Stimulated activated CD8-positive, alpha-beta memory T cell treated with anti-CD3 and anti-CD28 coated beads, Interleukin-12 subunit alpha, Interleukin-12 subunit beta, amount 100 ng/mL, for 4 hours (primary cell): ENCODE results near the gene RNF157.
A peak's percentile ranks its signal among the peaks of the same experiment; 100 is the strongest.
"Not testable (repeated sequence)": the region's sequence is repeated elsewhere in the genome, so short reads cannot be mapped to it uniquely, and the experiment has no call there.

ENCODE experiments used
- DNase-seq: peaks from one replicate; pipeline ENCODE4 v3.0.0-alpha.2; 2020; ENCODE audit warnings: low read depth

Gene RNF157

DNA sequence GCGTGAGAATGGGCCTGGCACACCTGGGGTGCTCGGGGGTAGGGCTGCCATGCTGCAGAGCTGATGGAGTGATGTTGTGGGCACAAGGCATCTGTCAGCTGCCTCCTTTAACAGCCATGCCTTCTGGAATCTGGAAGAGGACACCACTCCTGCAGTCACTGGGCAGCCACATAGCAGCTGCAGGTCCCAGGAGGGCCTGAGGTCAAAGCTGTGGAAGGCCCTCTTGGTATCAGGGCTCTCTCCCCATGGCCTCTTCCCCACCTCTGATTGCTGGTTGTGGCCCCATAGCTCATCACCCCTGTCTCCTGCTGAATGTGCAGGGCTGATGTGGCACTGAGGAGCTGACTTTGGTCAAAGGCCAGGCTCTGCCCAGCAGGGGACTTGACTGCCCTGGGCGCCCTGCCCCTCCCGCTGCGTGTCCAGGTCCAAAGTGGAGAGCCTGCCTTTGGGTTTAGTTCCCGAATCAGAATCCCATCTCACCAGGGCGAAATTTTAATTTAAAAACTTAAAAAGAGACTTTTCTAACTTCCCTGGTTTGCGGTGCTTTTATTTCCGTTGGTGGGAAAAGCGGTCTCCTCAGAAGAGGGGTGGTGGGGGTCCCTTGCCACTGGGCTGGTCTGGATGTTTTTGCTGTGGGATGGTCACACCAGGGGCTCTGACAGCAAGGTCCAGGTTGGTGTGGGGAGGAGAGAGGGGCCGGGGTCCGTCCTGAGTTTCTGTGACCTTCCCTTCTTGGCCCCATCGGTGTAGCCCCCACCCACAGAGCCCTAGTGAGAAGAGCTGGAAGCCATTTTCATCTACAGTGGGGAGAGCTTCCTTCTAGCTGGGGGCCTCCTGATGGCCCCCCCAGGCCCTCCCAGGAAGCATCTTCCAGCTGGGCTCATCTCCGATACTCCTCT lies 30.7 kb upstream of the RNF157 start:
- no peak for DNase-seq

DNA sequence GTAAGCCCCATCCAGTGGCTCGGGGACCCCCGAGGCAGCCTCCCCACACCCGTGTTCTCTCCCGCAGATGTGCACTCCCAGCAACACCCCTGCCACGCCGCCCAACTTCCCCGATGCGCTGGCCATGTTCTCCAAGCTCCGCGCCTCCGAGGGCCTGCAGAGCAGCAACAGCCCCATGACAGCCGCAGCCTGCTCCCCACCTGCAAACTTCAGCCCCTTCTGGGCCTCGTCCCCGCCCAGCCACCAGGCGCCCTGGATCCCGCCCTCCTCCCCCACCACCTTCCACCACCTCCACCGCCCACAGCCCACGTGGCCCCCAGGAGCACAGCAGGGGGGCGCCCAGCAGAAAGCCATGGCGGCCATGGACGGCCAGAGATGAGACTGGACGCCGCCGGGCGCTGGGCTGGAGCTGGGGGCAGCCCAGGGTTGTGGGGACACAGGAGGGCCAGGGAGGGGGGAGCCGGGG lies 29.9 kb upstream of the RNF157 start:
- DNase-seq, result no peak

DNA sequence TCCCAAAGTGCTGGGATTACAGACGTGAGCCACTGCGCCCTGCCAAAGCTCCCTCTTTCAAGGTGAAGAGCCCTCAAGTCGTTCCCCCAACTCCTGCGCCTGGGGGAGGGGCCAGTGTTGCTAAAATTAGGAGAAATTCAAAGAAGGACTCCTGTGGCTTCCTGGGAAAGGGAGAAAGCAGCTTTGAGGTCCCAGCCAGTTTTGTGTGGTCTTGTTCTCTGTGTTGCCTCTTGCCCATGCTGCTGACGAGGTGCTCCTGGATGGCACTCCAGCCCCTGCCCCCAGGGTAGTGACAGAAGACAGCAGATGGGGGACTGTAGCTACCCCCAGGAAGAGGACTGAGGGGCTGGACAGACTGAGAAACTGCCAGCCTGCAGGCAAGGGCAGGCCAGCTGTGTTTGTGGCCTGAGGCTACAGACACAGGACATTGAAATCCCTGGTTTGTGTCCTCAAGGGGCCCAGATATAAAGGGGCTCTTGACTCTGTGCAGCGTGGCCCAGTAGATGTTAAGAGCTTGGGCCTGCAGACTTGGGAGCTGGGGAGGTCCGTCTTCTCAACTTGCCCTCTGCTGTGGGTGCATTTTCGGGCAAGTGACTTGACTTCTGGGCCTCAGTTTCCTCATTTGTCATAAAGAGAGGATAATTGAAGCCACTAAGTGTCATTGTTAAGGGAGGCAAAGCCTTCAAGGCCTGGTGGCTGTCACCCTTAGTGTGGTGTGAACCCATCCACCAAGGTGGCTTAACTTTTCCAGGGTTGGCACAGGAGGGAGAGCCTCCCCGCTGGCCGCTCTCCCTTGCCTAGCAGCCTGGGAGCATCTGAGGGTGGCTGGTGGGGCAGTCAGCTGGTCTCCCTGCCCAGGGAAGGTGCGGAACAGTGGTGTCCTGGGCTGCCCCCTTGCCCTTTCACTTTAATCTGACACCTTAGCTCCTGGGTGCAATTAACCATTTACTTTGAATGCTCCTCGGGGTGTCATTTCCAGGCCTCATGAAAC lies 29.0 kb upstream of the RNF157 start:
- DNase-seq, result no peak

DNA sequence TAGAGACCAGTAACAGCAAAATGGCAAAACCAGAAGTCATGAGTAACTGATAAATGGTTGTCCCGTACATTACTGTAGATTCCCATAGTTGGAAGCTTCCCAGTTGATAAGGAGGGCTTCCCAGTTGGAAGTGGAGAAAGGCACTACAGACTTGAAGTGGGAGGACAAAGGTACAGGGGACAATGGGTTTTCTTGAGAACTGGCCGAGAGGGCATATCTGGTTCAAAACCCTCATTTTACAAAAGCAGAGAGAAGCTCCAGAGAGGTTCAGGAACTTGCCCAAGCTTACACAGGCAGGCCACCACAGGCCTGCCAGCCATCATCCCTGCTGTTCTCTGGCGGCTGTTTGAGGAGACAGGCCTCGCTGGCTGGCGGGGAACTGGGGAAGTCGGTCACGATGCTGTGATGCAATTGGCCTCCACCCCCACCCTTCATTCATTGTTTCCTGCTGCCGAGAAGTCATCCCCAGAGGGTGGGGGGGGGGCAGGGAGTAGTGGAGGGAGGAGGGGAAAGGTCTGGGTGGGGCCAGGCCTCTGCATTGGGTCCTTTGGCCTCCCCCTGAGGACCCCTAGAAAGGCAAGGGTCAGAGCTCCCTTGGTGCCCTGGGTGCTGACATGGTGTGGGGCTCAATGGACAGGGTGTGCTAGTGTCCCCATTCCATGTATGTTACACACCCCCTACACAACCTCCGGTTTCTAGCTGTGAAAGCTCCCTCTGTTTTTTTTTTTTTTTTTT lies 27.9 kb upstream of the RNF157 start:
- DNase-seq, result peak; percentile 66

DNA sequence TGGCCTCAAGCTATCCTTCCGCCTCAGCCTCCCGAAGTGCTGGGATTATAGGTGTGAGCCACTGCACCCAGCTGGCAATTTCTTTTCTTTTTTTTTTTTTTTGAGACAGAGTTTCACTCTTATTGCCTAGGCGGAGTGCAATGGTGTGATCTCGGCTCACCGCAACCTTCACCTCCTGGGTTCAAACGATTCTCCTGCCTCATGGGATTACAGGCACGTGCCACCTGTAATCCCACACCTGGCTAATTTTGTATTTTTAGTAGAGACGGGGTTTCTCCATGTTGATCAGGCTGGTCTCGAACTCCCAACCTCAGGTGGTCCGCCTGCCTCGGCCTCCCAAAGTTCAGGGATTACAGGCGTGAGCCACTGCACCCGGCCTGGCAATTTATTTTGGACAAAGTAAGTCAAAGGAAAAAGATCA lies 27.3 kb upstream of the RNF157 start:
- not testable (repeated sequence) for DNase-seq

DNA sequence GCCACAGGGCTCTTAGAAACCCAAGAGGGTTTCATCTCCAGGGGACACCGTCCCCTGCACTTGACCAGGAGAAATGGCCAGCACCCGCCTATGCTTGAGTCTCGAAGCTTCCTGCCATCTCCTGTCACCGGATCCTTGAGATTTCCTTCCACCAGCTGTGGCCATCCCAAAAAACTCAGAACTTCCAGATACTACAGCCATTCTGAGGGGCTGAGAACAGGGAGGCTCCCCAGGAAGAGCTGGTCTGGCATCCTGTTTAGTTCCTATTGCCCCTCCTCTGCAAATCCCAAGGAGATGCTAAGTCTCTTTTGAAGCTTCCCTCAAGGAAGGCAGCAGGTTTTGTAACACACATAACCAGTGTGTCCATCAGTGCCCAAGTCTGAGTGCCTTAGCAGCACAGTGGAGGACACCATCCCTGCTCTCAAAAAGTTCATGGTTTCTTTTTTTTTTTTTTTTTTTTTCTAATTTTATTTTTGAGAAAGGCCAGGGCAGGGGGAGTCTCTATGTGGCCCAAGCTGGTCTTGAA lies 26.8 kb upstream of the RNF157 start:
- DNase-seq, result no peak

DNA sequence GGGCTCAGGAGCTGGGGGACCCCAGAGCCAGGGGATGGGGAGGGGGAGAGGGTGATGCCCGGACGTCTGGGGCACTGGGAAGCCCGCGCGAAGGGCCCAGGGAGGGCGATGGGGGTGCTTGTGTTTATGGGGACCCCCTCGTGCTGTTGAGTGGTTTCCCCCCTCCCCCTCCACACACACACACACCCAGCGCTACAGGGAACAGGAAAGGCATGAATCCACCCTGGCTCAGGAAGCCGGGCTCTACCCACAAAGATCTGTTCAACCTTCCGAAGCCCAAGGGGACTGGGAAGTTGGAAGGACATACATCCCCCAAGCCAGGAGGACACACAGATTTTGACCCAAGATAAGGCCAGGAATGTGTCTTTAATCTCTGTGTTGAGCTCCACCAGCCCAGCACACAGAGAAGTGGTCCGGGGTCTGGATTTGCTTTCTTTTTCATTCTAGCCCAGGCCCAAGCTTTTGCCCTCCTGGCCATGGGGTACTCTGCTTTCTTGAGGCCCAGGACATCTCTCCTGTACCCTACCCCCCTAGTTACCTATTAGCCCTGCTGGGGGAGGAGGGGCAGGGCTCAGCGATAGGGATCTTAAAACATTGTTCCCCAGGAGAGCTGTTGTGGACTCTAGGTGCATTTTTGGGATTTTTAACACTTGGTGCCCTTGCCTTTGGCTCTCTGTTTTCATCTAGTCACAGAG lies 26.1 kb upstream of the RNF157 start:
- no peak for DNase-seq

DNA sequence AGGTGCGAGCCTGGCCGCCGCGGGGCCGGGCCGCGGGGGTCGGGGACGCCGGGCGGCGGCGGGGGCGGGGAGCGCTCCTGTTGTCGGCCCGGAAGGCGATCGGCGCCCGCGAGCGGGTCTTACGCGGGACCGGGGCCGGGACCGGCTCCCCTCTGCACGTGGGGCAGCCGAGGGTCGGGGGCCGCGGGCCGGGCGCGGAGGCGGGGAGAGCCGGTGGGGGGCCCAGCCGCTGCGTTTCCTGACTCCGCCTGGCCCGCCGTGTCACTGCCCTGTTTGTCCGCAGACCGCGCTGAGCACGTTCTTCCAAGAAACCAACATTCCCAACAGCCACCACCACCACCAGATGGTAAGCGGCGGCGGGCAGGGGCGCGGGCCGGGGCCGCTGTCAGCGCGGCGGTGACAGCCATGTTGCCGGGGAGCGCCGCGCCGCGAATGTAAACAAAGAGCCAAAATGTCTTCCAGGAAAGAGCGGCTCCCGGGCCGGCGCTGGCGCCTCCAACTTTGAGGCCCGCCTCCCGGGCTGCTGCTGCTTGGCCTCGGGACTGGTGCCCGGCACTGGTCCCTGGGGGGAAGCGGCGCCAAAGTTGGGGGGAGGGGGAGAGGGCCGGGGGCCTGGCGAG lies 25.4 kb upstream of the RNF157 start:
- no peak for DNase-seq

DNA sequence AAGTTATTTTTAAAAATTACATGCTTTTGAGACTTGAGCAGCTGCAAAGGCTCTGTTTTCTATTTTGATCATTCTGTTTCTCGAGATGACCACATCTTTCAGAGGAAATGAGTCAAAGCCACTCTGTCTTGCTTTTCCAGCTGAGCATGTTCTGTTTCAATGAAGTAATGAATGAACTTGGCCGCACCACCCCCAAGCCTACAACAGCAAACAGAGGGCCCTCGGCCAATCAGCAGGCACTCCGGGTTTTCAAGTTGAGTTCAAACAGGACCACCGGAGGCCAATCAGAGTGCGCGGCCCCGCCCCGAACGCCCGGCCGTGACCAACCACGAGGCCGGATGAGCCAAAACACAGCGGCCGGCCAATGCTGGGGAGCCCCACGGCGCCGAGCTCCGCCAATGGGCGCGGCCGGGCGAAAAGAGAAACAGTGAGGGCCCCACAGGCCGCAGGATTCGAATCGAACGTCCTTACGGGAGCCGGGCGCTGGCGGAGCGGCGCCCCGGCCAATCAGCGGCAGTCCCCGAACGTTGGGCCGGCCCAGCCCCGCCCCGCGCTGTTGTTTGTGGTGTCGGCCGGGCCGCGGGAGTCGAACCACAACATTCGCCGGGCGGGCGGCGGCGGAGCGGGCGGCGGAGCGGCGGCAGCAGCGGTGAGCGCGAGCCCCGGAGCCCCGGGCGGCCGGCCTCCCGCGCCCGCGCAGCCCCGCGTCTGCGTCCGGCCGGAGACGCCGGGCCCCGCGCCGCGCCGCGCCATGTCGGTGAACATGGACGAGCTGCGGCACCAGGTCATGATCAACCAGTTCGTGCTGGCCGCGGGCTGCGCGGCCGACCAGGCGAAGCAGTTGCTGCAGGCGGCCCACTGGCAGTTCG lies 24.7 kb upstream of the RNF157 start, which contains the start of gene UBALD2:
UBALD2 (plus strand) TSS at position 594 of the 869 bp plus-strand sequence; CDS start at position 752, 158 bp downstream.
- peak; percentile 98 for DNase-seq

DNA sequence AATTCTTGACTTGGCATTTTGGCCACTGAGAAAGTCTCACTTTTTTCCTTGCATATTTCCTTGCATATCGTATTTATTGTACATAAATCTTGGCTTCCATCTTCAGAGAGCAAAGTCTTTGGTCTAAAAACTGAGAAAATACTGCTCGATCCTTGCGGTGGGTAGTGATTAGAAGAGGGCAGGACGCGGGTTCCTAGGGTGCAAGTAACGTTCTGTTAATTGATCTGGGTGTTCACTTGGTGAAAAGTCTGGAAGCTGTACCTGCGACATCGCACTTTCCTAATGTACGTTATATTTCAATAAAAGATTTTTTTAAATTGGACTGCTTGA lies 24.1 kb upstream of the RNF157 start:
- no peak for DNase-seq

DNA sequence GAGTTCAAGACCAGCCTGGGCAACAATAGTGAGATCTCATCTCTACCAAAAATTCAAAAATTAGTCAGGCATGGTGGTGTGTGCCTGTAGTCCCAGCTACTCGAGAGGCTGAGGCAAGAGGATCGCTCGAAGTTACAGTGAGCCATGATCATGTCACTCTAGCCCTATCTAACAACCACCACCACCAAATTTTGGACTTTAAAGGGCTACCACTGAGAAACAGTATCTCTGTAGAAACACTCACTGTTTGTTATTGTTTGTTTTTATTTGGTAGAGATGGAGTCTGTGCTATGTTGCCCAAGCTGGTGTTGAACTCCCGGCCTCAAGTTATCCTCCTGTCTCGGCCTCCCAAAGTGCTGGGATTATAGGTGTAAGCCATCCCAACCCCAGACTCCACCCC lies 23.6 kb upstream of the RNF157 start:
- DNase-seq, result no peak

DNA sequence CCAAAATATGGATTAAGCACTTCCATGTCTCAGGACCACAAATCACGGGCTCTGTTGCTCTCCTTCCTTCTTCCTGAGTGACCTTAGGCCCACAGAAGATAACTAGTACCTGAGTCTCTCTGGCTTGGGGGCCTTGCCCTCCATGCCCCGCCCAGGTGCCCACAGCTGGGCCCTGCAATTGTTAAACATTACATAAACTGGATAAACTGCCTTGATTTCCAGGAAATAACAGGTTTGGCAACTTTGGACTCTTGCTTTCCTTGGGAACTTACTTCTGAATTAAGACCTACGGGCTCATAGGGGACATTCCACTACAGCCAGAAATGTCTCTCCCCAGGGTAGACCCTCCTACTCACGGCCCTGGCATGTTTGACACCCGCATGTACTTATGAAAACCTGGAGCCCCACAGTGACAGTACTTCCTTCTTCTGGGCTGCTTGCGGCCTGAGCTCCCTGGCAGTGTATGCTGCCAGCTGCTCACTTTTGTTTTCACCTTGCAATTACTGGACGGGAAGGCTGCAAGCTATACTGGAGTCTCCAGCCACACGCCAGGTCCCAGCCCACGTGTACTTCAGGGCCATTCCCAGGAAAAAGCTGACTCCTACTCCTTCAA lies 22.5 kb upstream of the RNF157 start:
- DNase-seq, result no peak

DNA sequence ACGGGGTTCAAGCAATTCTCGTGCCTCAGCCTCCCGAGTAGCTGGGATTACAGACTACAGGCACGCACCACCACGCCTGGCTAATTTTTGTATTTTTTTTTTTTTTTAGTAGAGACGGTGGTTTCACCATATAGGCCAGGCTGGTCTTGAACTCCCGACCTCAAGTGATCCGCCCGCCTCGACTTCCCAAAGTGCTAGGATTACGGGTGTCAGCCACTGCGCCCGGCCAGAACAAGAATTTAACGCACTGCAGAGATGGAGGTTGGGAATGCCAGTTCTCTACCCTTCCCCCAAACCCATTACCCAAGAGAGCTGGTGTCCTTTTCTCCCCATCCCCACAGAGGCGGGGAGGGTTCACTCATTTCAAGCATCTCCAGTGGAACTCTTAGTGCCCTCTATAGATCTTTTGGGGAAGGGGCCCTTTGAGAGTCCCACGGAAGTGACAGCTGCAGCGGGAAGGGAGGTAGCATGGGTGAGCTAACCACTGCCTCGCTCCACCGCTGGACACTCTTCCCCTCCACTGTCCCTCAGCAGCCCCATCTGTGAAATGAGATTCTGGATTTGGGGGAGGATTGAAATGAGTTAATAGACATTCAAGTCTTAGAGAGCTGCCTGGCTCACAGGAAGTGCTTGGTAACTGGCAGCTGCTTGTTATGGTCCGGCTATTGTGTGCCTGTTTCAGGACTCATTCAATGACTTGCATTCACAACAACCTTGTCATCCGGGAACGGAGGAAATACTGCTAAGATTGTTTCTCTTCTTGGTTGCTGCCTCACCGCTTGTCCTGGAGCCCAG lies 21.3 kb upstream of the RNF157 start:
- DNase-seq, result no peak

DNA sequence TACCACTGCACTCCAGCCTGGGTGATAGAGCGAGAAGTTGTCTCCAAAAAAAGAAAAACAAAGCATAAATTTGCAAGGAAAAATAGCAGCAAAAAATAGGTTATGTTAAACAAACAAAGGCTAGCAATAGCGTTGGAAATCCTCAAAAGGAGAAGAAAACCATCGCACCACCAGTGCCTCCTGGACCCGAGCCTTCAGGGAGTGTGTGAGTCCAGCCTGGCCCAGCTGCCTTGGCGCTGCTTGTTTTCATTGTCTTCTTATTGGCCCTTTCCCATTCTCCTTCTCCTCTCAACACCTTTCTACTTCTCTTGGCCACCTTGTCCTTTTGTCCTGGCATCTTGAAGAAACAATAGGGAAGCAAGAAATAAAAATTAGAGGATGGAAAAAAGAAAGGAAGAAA lies 20.4 kb upstream of the RNF157 start:
- no peak for DNase-seq

DNA sequence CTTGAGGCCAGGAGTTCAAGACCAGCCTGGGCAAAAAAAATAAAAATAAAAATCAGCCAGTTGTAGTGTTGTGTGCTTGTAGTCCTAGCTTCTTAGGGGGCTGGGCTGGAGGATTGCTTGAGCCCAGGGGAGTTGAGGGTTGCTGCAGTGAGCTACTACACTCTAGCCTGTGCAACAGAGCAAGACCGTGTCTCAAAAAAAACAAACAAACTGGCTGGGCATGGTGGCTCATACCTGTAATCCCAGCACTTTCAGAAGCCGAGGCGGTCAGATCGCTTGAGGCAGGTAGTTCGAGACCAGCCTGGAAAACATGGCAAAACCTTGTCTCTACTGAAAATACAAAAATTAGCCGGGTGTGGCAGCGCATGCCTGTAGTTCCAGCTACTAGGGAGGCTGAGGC lies 19.9 kb upstream of the RNF157 start:
- no peak for DNase-seq

DNA sequence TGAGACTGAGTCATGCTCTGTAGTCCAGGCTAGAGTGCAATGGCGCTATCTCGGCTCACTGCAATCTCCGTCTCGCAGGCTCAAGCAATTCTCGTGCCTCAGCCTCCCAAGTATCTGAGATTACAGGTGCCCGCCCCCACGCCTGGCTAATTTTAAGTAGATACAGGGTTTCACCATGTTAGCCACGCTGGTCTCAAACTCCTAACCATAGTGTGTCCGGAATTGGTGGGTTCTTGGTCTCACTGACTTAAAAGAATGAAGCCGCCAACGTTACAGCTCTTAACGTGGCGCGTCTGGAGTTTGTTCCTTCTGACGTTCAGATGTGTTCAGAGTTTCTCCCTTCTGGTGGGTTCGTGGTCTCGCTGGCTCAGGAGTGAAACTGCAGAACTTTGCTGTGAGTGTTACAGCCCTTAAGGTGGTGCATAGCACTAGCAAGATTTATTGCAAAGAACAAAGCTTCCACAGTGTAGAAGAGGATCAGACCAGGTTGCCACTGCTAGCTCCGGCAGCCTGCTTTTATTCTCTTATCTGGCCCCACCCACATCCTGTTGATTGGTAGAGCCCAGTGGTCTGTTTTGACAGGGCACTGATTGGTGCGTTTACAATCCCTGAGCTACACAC lies 16.2 kb upstream of the RNF157 start:
- DNase-seq, result not testable (repeated sequence)

DNA sequence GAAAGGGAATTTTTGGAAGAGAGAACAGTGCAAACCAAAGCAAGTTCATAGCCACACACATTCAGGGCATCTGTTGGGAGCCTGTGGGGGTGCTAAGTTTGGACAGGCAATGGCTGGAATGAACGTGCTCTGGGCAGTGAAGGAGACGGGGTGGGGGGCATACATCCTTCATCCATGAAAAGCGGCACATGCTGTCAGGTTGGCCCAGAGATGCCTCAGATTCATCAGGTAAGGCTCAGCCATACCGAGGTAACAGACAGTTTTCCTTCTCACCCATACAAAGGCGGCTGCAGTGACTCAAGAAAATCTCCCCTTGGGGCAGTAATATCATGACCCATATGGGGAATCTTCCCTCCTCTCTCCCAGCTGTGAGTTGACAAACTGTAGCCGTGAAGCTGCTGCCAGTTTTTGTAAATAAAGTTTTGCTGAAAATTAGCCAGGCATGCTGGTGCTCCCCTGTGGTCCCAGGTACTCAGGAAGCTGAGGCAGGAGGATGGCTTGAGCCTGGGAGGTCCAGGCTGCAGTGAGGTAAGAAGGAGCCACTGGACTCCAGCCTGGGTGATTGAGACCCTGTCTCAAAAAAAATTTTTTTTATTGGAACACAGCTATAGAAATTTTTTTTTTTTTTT lies 15.6 kb upstream of the RNF157 start:
- DNase-seq, result no peak
